ENCODE data around the gene NUTM1. TPM values are rescaled to one million over a fixed set of nuclear protein-coding genes. Genes with fewer than 3 reads are reported as not detected.

Gene NUTM1
- total RNA-seq, 1 experiment from 2014 or later, result 0.26 TPM

GRCh38 chr15:34338347-34338746, 4.8 kb upstream of the NUTM1 start:
- H4K8ac ChIP-seq (replicated peaks; ENCODE audit: insufficient read length, low read depth, low read length), result no peak overlapping the region
- no peak overlapping the region for H2BK15ac ChIP-seq (ENCODE audit: low read depth, low read length)
- H3K23ac ChIP-seq (ENCODE audit: insufficient read length, low read depth, low read length), result no peak overlapping the region
- H3K9ac ChIP-seq (ENCODE audit: extremely low read depth, insufficient read length, low read length), result no peak overlapping the region
- peak overlapping the region; percentile 76 for H3K4me2 ChIP-seq (ENCODE audit: insufficient read depth, insufficient read length, low read length)
- H3K79me2 ChIP-seq (ENCODE audit: insufficient read depth, low read length), result peaks cover 7% of the 10 kb centered on the region; the same call in 1 of the 2 replicates
- H3K4ac ChIP-seq (ENCODE audit: low read depth, low read length), result no peak overlapping the region
- H3K56ac ChIP-seq (ENCODE audit: insufficient read length, low read depth, low read length), result no peak overlapping the region
- H2BK12ac ChIP-seq (ENCODE audit: insufficient read length, low read depth, low read length), result no peak overlapping the region
- H2BK20ac ChIP-seq (ENCODE audit: low read depth, low read length, poor library complexity, severe bottlenecking), result no peak overlapping the region
- H2AK5ac ChIP-seq (ENCODE audit: insufficient read length, low read length), result no peak overlapping the region
- H3K9me3 ChIP-seq (ENCODE audit: control insufficient read depth, low read depth, low read length), result no peaks in the 10 kb centered on the region
- peaks cover 3% of the 10 kb centered on the region for H3K79me1 ChIP-seq (ENCODE audit: insufficient read depth, low read depth, low read length, poor library complexity, severe bottlenecking)
- no peak overlapping the region for H3K27ac ChIP-seq (ENCODE audit: insufficient read length, low read depth, low read length)
- no peak overlapping the region for H2AFZ ChIP-seq (ENCODE audit: low read length)
- H3K23me2 ChIP-seq (ENCODE audit: insufficient read length, low read depth, low read length, poor library complexity, severe bottlenecking), result peaks cover 7% of the 10 kb centered on the region
- H3K36me3 Mint-ChIP-seq (ENCODE audit: insufficient read depth in 1 of 3, low read depth in 3 of 3), result peaks cover 22 to 25% (median 25%) of the 10 kb centered on the region in 3 experiments
- no peak overlapping the region for H3K18ac ChIP-seq (ENCODE audit: insufficient read length, low read depth, low read length)
- H3K4me1 ChIP-seq (ENCODE audit: insufficient read depth, low read length), result peaks cover 2% of the 10 kb centered on the region; the same call in 1 of the 2 replicates
- H3K4me1 Mint-ChIP-seq, result peaks cover 10 to 15% of the 10 kb centered on the region in 2 experiments
- DNase-seq, result no peak
- no peak overlapping the region for H3K14ac ChIP-seq (ENCODE audit: insufficient read depth, low read length)
- no CpG with 5 or more reads among the region's 16 CpGs for WGBS (ENCODE audit: extremely low coverage, insufficient read length, low lambda C conversion rate)
- peak overlapping the region in 2 of 3 experiments; percentile 53 to 76; a peak in 1 of 7 replicates for H3K27ac Mint-ChIP-seq
- no peaks in the 10 kb centered on the region for H4K20me1 ChIP-seq (ENCODE audit: control insufficient read depth, insufficient read depth, insufficient read length)
- TF ChIP-seq CTCF (conservative IDR thresholded peaks at IDR 0.05), result no peak
- H3K27me3 ChIP-seq (ENCODE audit: insufficient read depth, low read length), result no peaks in the 10 kb centered on the region
- H3K4me3 Mint-ChIP-seq, result peak overlapping the region; percentile 81 to 82
- H2BK5ac ChIP-seq (ENCODE audit: insufficient read length, low read length), result no peak overlapping the region
- H3T11ph ChIP-seq (ENCODE audit: low read length), result no peak overlapping the region
- H3K27me3 Mint-ChIP-seq (ENCODE audit: low read depth), result peaks cover 5% of the 10 kb centered on the region; the same call in 1 of the 2 replicates
- no peaks in the 10 kb centered on the region for H3K9me3 Mint-ChIP-seq
- no peak overlapping the region for H4K91ac ChIP-seq (ENCODE audit: insufficient read length, low read depth, low read length)
- no peak overlapping the region for H4K5ac ChIP-seq (ENCODE audit: insufficient read length, low read depth, low read length)
- H2BK120ac ChIP-seq (ENCODE audit: low read depth, low read length, poor library complexity, severe bottlenecking), result no peak overlapping the region

All from H9 (cell line).